Measurements from ENCODE around the gene HTRA3. TPM values are rescaled to one million over a fixed set of nuclear protein-coding genes. Genes with fewer than 3 reads are reported as not detected.

Gene HTRA3
- total RNA-seq, 2 donors from 2014 or later, result 52.6 to 55.5 TPM

GRCh38 chr4:8311101-8312068 is 41.8 kb downstream of the HTRA3 start:
- Histone ChIP-seq H3K27me3 (replicated peaks; ENCODE audit: insufficient read depth) (no peaks in the 10 kb centered on the region), H3K9me3 (no peaks in the 10 kb centered on the region), H3K4me1 (ENCODE audit: control insufficient read depth in 1 of 2, low read depth in 2 of 2) (peaks cover 10 to 27% of the 10 kb centered on the region in 2 donors), H3K36me3 (no peaks in the 10 kb centered on the region), H3K27ac (no peak overlapping the region), H3K4me3 (no peak overlapping the region)
- ATAC-seq (ENCODE audit: insufficient number of reproducible peaks, low FRiP score, low read depth) (no peak), DNase-seq (ENCODE audit: low spot score) (no peak)
- no peak for TF ChIP-seq CTCF (IDR thresholded peaks at IDR 0.05)

GRCh38 chr4:8312069-8312445 is 42.5 kb downstream of the HTRA3 start:
- peaks cover 10 to 26% of the 10 kb centered on the region in 2 donors for H3K4me1 ChIP-seq (ENCODE audit: control insufficient read depth in 1 of 2, low read depth in 2 of 2)
- no peak for ATAC-seq (ENCODE audit: insufficient number of reproducible peaks, low FRiP score, low read depth)

GRCh38 chr4:8312976-8313375 is 43.4 kb downstream of the HTRA3 start:
- H3K27me3 ChIP-seq (replicated peaks; ENCODE audit: insufficient read depth), result no peaks in the 10 kb centered on the region
- no peak for DNase-seq (ENCODE audit: low spot score)
- peaks cover 10 to 26% of the 10 kb centered on the region in 2 donors for H3K4me1 ChIP-seq (ENCODE audit: control insufficient read depth in 1 of 2, low read depth in 2 of 2)
- ATAC-seq (ENCODE audit: insufficient number of reproducible peaks, low FRiP score, low read depth), result no peak
- H3K4me3 ChIP-seq, result no peak overlapping the region
- H3K36me3 ChIP-seq, result no peaks in the 10 kb centered on the region
- TF ChIP-seq CTCF (IDR thresholded peaks at IDR 0.05), result no peak
- H3K9me3 ChIP-seq, result no peaks in the 10 kb centered on the region
- no peak overlapping the region for H3K27ac ChIP-seq

More at GRCh38 chr4:8312069-8312445, 42.5 kb downstream of the HTRA3 start:
- H3K4me3 ChIP-seq, result no peak overlapping the region
- no peak overlapping the region for H3K27ac ChIP-seq
- no peaks in the 10 kb centered on the region for H3K36me3 ChIP-seq
- H3K27me3 ChIP-seq (replicated peaks; ENCODE audit: insufficient read depth), result no peaks in the 10 kb centered on the region
- DNase-seq (ENCODE audit: low spot score), result no peak
- no peaks in the 10 kb centered on the region for H3K9me3 ChIP-seq
- TF ChIP-seq CTCF (IDR thresholded peaks at IDR 0.05), result no peak

- no peak overlapping the region for H3K4me3 ChIP-seq
- DNase-seq (ENCODE audit: low spot score) (no peak), ATAC-seq (ENCODE audit: insufficient number of reproducible peaks, low FRiP score, low read depth) (no peak)
- H3K36me3 ChIP-seq, result no peaks in the 10 kb centered on the region
- peaks cover 7 to 22% of the 10 kb centered on the region in 2 donors for H3K4me1 ChIP-seq (ENCODE audit: control insufficient read depth in 1 of 2, low read depth in 2 of 2)
- H3K27ac ChIP-seq, result no peak overlapping the region
- H3K9me3 ChIP-seq, result no peaks in the 10 kb centered on the region
- no peak for TF ChIP-seq CTCF (IDR thresholded peaks at IDR 0.05)
- H3K27me3 ChIP-seq (replicated peaks; ENCODE audit: insufficient read depth), result no peaks in the 10 kb centered on the region
Observed at GRCh38 chr4:8314691-8315255, 45.2 kb downstream of the HTRA3 start.

Measured in thoracic aorta (tissue), 2 donors.